ENCODE measurements around the gene FAM227B.

Gene FAM227B

DNA sequence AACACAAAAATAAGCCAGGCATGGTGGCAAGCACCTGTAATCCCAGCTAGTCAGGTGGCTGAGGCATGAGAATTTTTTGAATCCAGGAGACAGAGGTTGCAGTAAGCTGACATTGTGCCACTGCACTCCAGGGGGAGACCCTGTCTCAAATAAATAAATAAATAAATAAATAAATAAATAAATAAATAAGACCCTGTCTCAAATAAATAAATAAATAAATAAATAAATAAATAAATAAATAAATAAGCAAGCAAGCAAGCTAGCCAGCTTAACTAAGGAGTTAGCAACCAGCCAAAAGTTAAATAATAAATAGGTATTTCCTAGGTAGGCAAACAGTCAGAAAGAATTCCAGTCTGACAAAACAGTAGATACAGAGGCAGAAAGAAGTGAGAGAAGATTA lies 326.7 kb downstream of the FAM227B start:
- DNase-seq (ENCODE audit: low read depth) = no peak

GRCh38 chr15:49290191-49290590 lies 330.4 kb downstream of the FAM227B start:
- DNase-seq (ENCODE audit: low read depth) = no peak

DNA sequence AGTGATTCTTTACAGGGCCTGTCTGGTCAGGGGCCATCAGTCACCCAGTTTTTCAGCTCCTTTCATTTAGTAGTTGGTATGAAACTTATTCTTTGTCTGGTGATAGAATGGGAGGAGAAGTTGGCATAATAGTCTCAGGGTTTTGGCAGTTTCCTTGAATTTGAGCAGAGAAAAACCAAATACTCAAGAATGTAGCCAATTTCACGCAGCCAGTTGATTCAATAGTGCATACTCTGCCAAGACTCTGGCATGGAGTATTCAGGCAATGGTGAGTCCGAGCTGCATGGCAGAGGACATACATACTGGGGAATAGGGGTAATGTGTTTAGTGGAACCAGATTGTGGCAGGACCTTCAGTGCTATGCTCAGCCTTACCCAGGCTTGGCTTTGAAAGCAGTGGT lies 332.2 kb downstream of the FAM227B start:
- DNase-seq (ENCODE audit: low read depth) = no peak

GRCh38 chr15:49287481-49287880 lies 333.1 kb downstream of the FAM227B start:
- DNase-seq (ENCODE audit: low read depth) = no peak

- no peak for DNase-seq (ENCODE audit: low read depth)
Measured at GRCh38 chr15:49286649-49287404, 333.8 kb downstream of the FAM227B start.

- peak; percentile 94 for DNase-seq (ENCODE audit: low read depth)
Measured at GRCh38 chr15:49282366-49282765, 338.3 kb downstream of the FAM227B start.

- DNase-seq (ENCODE audit: low read depth) = no peak
Measured at GRCh38 chr15:49279521-49280456, 340.8 kb downstream of the FAM227B start.

- no peak for DNase-seq (ENCODE audit: low read depth)
Measured at GRCh38 chr15:49278751-49279150, 341.9 kb downstream of the FAM227B start.

Data from GM04503 (cell line).